ENCODE results near the gene B4GALNT2.

GRCh38 chr17:49122566-49122965 is 10.0 kb upstream of the B4GALNT2 start:
- TF ChIP-seq CTCF (conservative IDR thresholded peaks at IDR 0.05 in 1 of 2, IDR thresholded peaks at IDR 0.05 in 1 of 2; ENCODE audit: low read depth in 1 of 2, low read length in 2 of 2) (no peak), EZH2 (IDR thresholded peaks at IDR 0.05; ENCODE audit: low read length, missing control alignments) (no peak)

Data from fibroblast of lung (primary cell).